ENCODE data around the gene FALEC.
A peak's percentile ranks its signal among the peaks of the same experiment; 100 is the strongest.

The FALEC gene

GRCh38 chr1:150515328-150516049 lies at the start of gene FALEC:
Gene FALEC, plus strand, starts transcription at chr1:150515752.
- peak; percentile 93 for DNase-seq

- DNase-seq = no peak
Observed at GRCh38 chr1:150466964-150467363, 48.6 kb upstream of the FALEC start.

GRCh38 chr1:150469291-150469690 lies 46.3 kb upstream of the FALEC start:
- no peak for DNase-seq

- no peak for DNase-seq
Observed at GRCh38 chr1:150472601-150473200, 42.9 kb upstream of the FALEC start.

GRCh38 chr1:150473659-150474058 lies 41.9 kb upstream of the FALEC start:
- DNase-seq = no peak

- no peak for DNase-seq
Observed at GRCh38 chr1:150474869-150475268, 40.7 kb upstream of the FALEC start.

- no peak for DNase-seq
Observed at GRCh38 chr1:150476754-150477153, 38.8 kb upstream of the FALEC start.

GRCh38 chr1:150477320-150477719 lies 38.2 kb upstream of the FALEC start:
- no peak for DNase-seq

GRCh38 chr1:150477733-150478132 lies 37.8 kb upstream of the FALEC start:
- no peak for DNase-seq

- DNase-seq = no peak
Observed at GRCh38 chr1:150479370-150479769, 36.2 kb upstream of the FALEC start.

- DNase-seq = no peak
Observed at GRCh38 chr1:150479927-150480352, 35.6 kb upstream of the FALEC start.

- no peak for DNase-seq
Observed at GRCh38 chr1:150484431-150484830, 31.1 kb upstream of the FALEC start.

GRCh38 chr1:150484861-150485260 lies 30.7 kb upstream of the FALEC start:
- DNase-seq = no peak

- peak; percentile 95 for DNase-seq
Observed at GRCh38 chr1:150486966-150487762, 28.4 kb upstream of the FALEC start, which contains the start of gene TARS2. Gene TARS2, plus strand, starts transcription at chr1:150487419. Its CDS starts 32 bp downstream, at chr1:150487451.

- no peak for DNase-seq
Observed at GRCh38 chr1:150487763-150488115, 27.8 kb upstream of the FALEC start.

- no peak for DNase-seq
Observed at GRCh38 chr1:150493175-150493574, 22.4 kb upstream of the FALEC start.

- DNase-seq = no peak
Observed at GRCh38 chr1:150498342-150498741, 17.2 kb upstream of the FALEC start.

GRCh38 chr1:150505431-150505830 lies 10.1 kb upstream of the FALEC start:
- DNase-seq = no peak

GRCh38 chr1:150507912-150508864 lies 7.4 kb upstream of the FALEC start, which contains the start of gene ECM1:
Gene ECM1, plus strand, starts transcription at chr1:150508109. Its CDS starts 101 bp downstream, at chr1:150508210.
- no peak for DNase-seq

- no peak for DNase-seq
Observed at GRCh38 chr1:150508982-150509381, 6.6 kb upstream of the FALEC start.

GRCh38 chr1:150511551-150511950 lies 4.0 kb upstream of the FALEC start:
- no peak for DNase-seq

GRCh38 chr1:150511985-150512660 lies 3.4 kb upstream of the FALEC start:
- DNase-seq = no peak

Measured in NCI-H2029 (cell line).